ENCODE data around the gene DLG5. TPM values are rescaled to one million over a fixed set of nuclear protein-coding genes. Genes with fewer than 3 reads are reported as not detected.

The DLG5 gene
- total and polyA plus RNA-seq, 9 of the 15 experiments (the other 6 are each of a cell fraction or from before 2014, with no cell fraction given), result 1.4 to 26.8 (median 11.2) TPM

DNA sequence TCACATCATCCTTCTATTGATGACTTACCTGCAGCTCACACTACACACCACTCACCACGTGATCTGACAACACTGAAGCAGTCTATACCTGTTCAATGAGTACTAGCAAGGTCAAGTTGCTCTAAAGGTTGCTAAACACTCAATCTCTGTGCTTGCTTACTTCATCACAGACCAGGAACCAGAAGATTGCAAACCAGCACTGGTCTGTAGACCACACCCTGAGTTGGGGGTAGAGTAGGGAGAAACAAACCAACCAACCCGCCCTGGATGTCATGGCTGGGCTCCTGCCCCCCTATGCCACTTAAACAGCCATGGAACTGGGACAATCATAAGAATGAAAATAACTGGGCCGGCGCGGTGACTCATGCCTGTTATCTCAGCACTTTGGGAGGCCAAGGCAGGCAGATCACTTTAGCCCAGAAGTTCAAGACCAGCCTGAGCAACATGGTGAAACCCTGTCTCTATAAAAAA is 19.6 kb downstream of the DLG5 start:
- no TSS peak for BruUV-seq (replicated peaks)
- H3K36me3 ChIP-seq (ENCODE audit: control insufficient read depth, insufficient read depth, low read length), result peaks cover 2% of the 10 kb centered on the region; the same call in 2 of the 3 replicates
- peak overlapping the region; percentile 65 for H3K4me2 ChIP-seq (ENCODE audit: insufficient read depth, low read length)
- no peak overlapping the region for H2AFZ ChIP-seq (ENCODE audit: low read depth, low read length)
- ChIA-PET CTCF (ENCODE audit: low intra/inter-chr PET ratio) (no interaction called here), POLR2A (interaction anchor here (1.1 to 1.5 kb wide), 2 partner anchors 14 to 16 kb away, joined by 4 to 8 read pairs; no protein-coding TSS in a partner anchor)
- 14% methylated on average over 5 of the region's 5 CpGs for WGBS (ENCODE audit: insufficient coverage, low coverage, missing lambda C conversion rate)
- H3K27me3 ChIP-seq (ENCODE audit: control insufficient read depth in 2 of 2, insufficient read depth in 2 of 2, low read length in 2 of 2), result no peaks in the 10 kb centered on the region
- 0 out of 2 replicates have a peak, but pooled peaks cover 5% of the 10 kb centered on the region for H4K20me1 ChIP-seq (replicated peaks; ENCODE audit: control insufficient read depth, insufficient read depth, low read length)
- H3K27ac ChIP-seq (ENCODE audit: extremely low read depth, low read depth, low read length), result peak overlapping the region; percentile 43; the same call in 2 of the 3 replicates
- in situ Hi-C loops (cut with MboI), result loop anchor here (5.0 kb wide), 1 partner anchor 65 kb away; no protein-coding TSS in a partner anchor
- peak overlapping the region; percentile 12 to 20; a peak in 3 of 4 replicates for H3K9ac ChIP-seq (ENCODE audit: insufficient read depth in 1 of 2, low read depth in 2 of 2, low read length in 2 of 2)
- H3K4me3 ChIP-seq, result no peak overlapping the region
- DNase-seq (ENCODE audit: extremely low read depth in 1 of 4, low spot score in 3 of 4), result peak in 2 of 4 experiments; percentile 52 to 74
- peak; percentile 2; the same call in 1 of the 3 replicates for ATAC-seq
- H3K9me1 ChIP-seq (ENCODE audit: control insufficient read depth, insufficient read depth, low read length), result no peaks in the 10 kb centered on the region
- intact Hi-C loops (cut with micrococcal nuclease), result loop anchor here (1.0 kb wide), 1 partner anchor 67 kb away; no protein-coding TSS in a partner anchor
- FAIRE-seq, result no peak
- no peaks in the 10 kb centered on the region for H3K9me3 ChIP-seq (replicated peaks; ENCODE audit: control insufficient read depth, insufficient read depth, low read depth, low read length)
- peaks cover 74% of the 10 kb centered on the region for H3K79me2 ChIP-seq (ENCODE audit: control insufficient read depth, insufficient read depth, low read length)
- peaks cover 60 to 66% of the 10 kb centered on the region in 2 experiments for H3K4me1 ChIP-seq (replicated peaks in 1 of 2; ENCODE audit: control insufficient read depth in 2 of 2, insufficient read depth in 2 of 2, low read length in 2 of 2)
- no peak for TF ChIP-seq ZFP30 (CRISPR knock-in tag; IDR thresholded peaks at IDR 0.05; ENCODE audit: borderline replicate concordance)
- TF ChIP-seq, protein P1, sequence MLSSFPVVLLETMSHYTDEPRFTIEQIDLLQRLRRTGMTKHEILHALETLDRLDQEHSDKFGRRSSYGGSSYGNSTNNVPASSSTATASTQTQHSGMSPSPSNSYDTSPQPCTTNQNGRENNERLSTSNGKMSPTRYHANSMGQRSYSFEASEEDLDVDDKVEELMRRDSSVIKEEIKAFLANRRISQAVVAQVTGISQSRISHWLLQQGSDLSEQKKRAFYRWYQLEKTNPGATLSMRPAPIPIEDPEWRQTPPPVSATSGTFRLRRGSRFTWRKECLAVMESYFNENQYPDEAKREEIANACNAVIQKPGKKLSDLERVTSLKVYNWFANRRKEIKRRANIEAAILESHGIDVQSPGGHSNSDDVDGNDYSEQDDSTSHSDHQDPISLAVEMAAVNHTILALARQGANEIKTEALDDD (IDR thresholded peaks at IDR 0.05), result peak; percentile 71
- no peak for TF ChIP-seq THRA (IDR thresholded peaks at IDR 0.05)
- TF ChIP-seq CEBPB (tag; IDR thresholded peaks at IDR 0.05), result peak; percentile 48; the same call in 1 of the 2 replicates
- TF ChIP-seq RHOXF2B (CRISPR knock-in tag; conservative IDR thresholded peaks at IDR 0.05), result no peak
- TF ChIP-seq SMC3 (conservative IDR thresholded peaks at IDR 0.05; ENCODE audit: insufficient read depth, low read depth, low read length), result no peak
- TF ChIP-seq HDAC8 (tag; IDR thresholded peaks at IDR 0.05), result no peak
- TF ChIP-seq, protein P2, sequence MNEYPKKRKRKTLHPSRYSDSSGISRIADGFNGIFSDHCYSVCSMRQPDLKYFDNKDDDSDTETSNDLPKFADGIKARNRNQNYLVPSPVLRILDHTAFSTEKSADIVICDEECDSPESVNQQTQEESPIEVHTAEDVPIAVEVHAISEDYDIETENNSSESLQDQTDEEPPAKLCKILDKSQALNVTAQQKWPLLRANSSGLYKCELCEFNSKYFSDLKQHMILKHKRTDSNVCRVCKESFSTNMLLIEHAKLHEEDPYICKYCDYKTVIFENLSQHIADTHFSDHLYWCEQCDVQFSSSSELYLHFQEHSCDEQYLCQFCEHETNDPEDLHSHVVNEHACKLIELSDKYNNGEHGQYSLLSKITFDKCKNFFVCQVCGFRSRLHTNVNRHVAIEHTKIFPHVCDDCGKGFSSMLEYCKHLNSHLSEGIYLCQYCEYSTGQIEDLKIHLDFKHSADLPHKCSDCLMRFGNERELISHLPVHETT (CRISPR knock-in tag; conservative IDR thresholded peaks at IDR 0.05 in 1 of 2, IDR thresholded peaks at IDR 0.05 in 1 of 2), result 0 out of 4 replicates have a peak, but pooled peaks of 1 of the 2 experiments have one; percentile 23
- TF ChIP-seq, protein P3, sequence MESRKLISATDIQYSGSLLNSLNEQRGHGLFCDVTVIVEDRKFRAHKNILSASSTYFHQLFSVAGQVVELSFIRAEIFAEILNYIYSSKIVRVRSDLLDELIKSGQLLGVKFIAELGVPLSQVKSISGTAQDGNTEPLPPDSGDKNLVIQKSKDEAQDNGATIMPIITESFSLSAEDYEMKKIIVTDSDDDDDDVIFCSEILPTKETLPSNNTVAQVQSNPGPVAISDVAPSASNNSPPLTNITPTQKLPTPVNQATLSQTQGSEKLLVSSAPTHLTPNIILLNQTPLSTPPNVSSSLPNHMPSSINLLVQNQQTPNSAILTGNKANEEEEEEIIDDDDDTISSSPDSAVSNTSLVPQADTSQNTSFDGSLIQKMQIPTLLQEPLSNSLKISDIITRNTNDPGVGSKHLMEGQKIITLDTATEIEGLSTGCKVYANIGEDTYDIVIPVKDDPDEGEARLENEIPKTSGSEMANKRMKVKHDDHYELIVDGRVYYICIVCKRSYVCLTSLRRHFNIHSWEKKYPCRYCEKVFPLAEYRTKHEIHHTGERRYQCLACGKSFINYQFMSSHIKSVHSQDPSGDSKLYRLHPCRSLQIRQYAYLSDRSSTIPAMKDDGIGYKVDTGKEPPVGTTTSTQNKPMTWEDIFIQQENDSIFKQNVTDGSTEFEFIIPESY (CRISPR knock-in tag; IDR thresholded peaks at IDR 0.05), result no peak
- TF ChIP-seq TRIM28 (IDR thresholded peaks at IDR 0.05), result no peak
- peak; percentile 93 for TF ChIP-seq ATF3 (IDR thresholded peaks at IDR 0.05)
- peak; percentile 76; the same call in 1 of the 2 replicates for TF ChIP-seq ATF3 (CRISPR knock-in tag; conservative IDR thresholded peaks at IDR 0.05)
- TF ChIP-seq CBX8 (IDR thresholded peaks at IDR 0.05; ENCODE audit: borderline replicate concordance, extremely low read depth, low read depth, low read length, poor library complexity, severe bottlenecking), result no peak
